ENCODE data around the gene NF2.

- no peak for TF ChIP-seq MXD4 (CRISPR knock-in tag; IDR thresholded peaks at IDR 0.05; ENCODE audit: borderline replicate concordance)
- no peak for TF ChIP-seq CTCF (IDR thresholded peaks at IDR 0.05)
- no peak for TF ChIP-seq CBFB (CRISPR knock-in tag; IDR thresholded peaks at IDR 0.05; ENCODE audit: low read depth)
- TF ChIP-seq E2F1 (CRISPR knock-in tag; IDR thresholded peaks at IDR 0.05): no peak
- TF ChIP-seq ATF1 (CRISPR knock-in tag; IDR thresholded peaks at IDR 0.05): no peak
- no peak for TF ChIP-seq IRF2 (CRISPR knock-in tag; IDR thresholded peaks at IDR 0.05; ENCODE audit: borderline replicate concordance, low read depth)
- TF ChIP-seq, protein P1, sequence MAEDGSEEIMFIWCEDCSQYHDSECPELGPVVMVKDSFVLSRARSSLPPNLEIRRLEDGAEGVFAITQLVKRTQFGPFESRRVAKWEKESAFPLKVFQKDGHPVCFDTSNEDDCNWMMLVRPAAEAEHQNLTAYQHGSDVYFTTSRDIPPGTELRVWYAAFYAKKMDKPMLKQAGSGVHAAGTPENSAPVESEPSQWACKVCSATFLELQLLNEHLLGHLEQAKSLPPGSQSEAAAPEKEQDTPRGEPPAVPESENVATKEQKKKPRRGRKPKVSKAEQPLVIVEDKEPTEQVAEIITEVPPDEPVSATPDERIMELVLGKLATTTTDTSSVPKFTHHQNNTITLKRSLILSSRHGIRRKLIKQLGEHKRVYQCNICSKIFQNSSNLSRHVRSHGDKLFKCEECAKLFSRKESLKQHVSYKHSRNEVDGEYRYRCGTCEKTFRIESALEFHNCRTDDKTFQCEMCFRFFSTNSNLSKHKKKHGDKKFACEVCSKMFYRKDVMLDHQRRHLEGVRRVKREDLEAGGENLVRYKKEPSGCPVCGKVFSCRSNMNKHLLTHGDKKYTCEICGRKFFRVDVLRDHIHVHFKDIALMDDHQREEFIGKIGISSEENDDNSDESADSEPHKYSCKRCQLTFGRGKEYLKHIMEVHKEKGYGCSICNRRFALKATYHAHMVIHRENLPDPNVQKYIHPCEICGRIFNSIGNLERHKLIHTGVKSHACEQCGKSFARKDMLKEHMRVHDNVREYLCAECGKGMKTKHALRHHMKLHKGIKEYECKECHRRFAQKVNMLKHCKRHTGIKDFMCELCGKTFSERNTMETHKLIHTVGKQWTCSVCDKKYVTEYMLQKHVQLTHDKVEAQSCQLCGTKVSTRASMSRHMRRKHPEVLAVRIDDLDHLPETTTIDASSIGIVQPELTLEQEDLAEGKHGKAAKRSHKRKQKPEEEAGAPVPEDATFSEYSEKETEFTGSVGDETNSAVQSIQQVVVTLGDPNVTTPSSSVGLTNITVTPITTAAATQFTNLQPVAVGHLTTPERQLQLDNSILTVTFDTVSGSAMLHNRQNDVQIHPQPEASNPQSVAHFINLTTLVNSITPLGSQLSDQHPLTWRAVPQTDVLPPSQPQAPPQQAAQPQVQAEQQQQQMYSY (CRISPR knock-in tag; IDR thresholded peaks at IDR 0.05): no peak
These were observed 28.3 kb downstream of the NF2 start for GRCh38 chr22:29631725-29632124.

Data from WTC11 (cell line).